GM23338 (cell line): Measurements from ENCODE around the gene SERINC5. TPM values are rescaled to one million over a fixed set of nuclear protein-coding genes. Genes with fewer than 3 reads are reported as not detected.
A peak's percentile ranks its signal among the peaks of the same experiment; 100 is the strongest.
"Not testable (repeated sequence)": the region's sequence is repeated elsewhere in the genome, so short reads cannot be mapped to it uniquely, and the experiment has no call there.

Source experiments
- ATAC-seq: fragments of 200-7000 bp; cut with Tn5 transposase; 3 replicates; pipeline ENCODE4 v1.9.1; 2020
- DNase-seq: peaks from one replicate; pipeline ENCODE4 v3.0.0-alpha.2; 2015; ENCODE audit warnings: low spot score
- H2AFZ ChIP-seq: fragments of 200-600 bp; sonication (generic); 2 replicates; pipeline ENCODE4 v1.8.0; 2016; ENCODE audit warnings: antibody characterized with exemption, mild to moderate bottlenecking, moderate library complexity
- H3F3A ChIP-seq: fragments of 200-600 bp; sonication (generic); replicated peaks from 2 replicates; pipeline ENCODE4 v1.8.0; 2017; ENCODE audit warnings: antibody characterized with exemption, mixed run types, low read depth
- H3K27ac ChIP-seq: fragments of 200-600 bp; sonication (generic); 2 replicates; pipeline ENCODE4 v1.6.1; 2016; ENCODE audit warnings: low read depth
- H3K27me3 ChIP-seq: fragments of 200-600 bp; sonication (generic); 2 replicates; pipeline ENCODE4 v1.8.0; 2016; ENCODE audit warnings: mild to moderate bottlenecking, mixed run types, moderate library complexity; ENCODE audit not compliant: insufficient read depth
- H3K36me3 ChIP-seq: fragments of 200-600 bp; sonication (generic); 2 replicates; pipeline ENCODE4 v1.8.0; 2016; ENCODE audit warnings: mild to moderate bottlenecking; ENCODE audit not compliant: insufficient read depth
- H3K4me1 ChIP-seq: fragments of 200-600 bp; sonication (generic); 2 replicates; pipeline ENCODE4 v1.8.0; 2016; ENCODE audit warnings: mild to moderate bottlenecking, moderate library complexity; ENCODE audit not compliant: insufficient read depth
- H3K4me2 ChIP-seq: fragments of 200-600 bp; sonication (generic); 2 replicates; pipeline ENCODE4 v1.7.1; 2017; ENCODE audit warnings: mixed run types
- H3K4me3 ChIP-seq: fragments of 200-600 bp; sonication (generic); 2 replicates; pipeline ENCODE4 v1.6.1; 2016; ENCODE audit warnings: mixed run types
- H3K79me2 ChIP-seq: fragments of 200-600 bp; sonication (generic); replicated peaks from 2 replicates; pipeline ENCODE4 v1.8.0; 2017; ENCODE audit warnings: mild to moderate bottlenecking; ENCODE audit not compliant: insufficient read depth
- H3K9me2 ChIP-seq: fragments of 200-600 bp; sonication (generic); 2 replicates; pipeline ENCODE4 v1.8.0; 2017; ENCODE audit not compliant: insufficient read depth
- H4K20me1 ChIP-seq: fragments of 200-600 bp; sonication (generic); replicated peaks from 2 replicates; pipeline ENCODE4 v1.8.0; 2017; ENCODE audit warnings: mild to moderate bottlenecking; ENCODE audit not compliant: insufficient read depth
- H3K27ac Mint-ChIP-seq: 2 replicates; pipeline ENCODE4 v1.8.0; 2020; ENCODE audit warnings: inconsistent platforms, mild to moderate bottlenecking, moderate library complexity, mixed read lengths
- H3K27me3 Mint-ChIP-seq: 3 replicates; pipeline ENCODE4 v1.8.0; 2022; ENCODE audit warnings: low read depth, mild to moderate bottlenecking, moderate library complexity, mixed read lengths, inconsistent platforms; ENCODE audit not compliant: insufficient read depth, poor library complexity
- H3K36me3 Mint-ChIP-seq: 3 replicates; pipeline ENCODE4 v1.8.0; 2021; ENCODE audit warnings: low read depth, mild to moderate bottlenecking, inconsistent platforms, moderate library complexity, mixed read lengths
- H3K4me1 Mint-ChIP-seq: 3 replicates; pipeline ENCODE4 v1.8.0; 2020; ENCODE audit warnings: mild to moderate bottlenecking, inconsistent platforms, mixed read lengths
- H3K4me3 Mint-ChIP-seq: 3 replicates; pipeline ENCODE4 v1.8.0; 2021; ENCODE audit warnings: moderate library complexity, mild to moderate bottlenecking, inconsistent platforms, mixed read lengths
- H3K9me3 Mint-ChIP-seq: 3 replicates; pipeline ENCODE4 v1.8.0; 2020; ENCODE audit warnings: moderate library complexity, mild to moderate bottlenecking, inconsistent platforms, mixed read lengths
- CTCF ChIP-seq, 2 experiments: fragments of 200-600 bp in 1 of 2; sonication (generic) in 1 of 2; conservative IDR thresholded peaks; 2 replicates each; pipeline versions ENCODE4 v1.5.1 to v1.6.1; 2016 to 2017; ENCODE audit warnings: antibody characterized with exemption in 2 of 2, low read depth in 2 of 2, mild to moderate bottlenecking in 2 of 2, moderate library complexity in 1 of 2
- EZH2 ChIP-seq: fragments of 200-600 bp; sonication (generic); IDR thresholded peaks from one replicate; pipeline ENCODE4 v1.8.0; 2017; ENCODE audit warnings: antibody characterized with exemption, mild to moderate bottlenecking, low read depth; ENCODE audit not compliant: unreplicated experiment
- EZH2phosphoT487 ChIP-seq: fragments of 200-600 bp; sonication (generic); IDR thresholded peaks from one replicate; pipeline ENCODE4 v1.8.1; 2018; ENCODE audit warnings: antibody characterized with exemption; ENCODE audit not compliant: unreplicated experiment
- JUNB ChIP-seq: IDR thresholded peaks from one replicate; pipeline ENCODE4 v1.6.1; 2016; ENCODE audit warnings: antibody characterized with exemption; ENCODE audit not compliant: unreplicated experiment
- NANOG ChIP-seq: IDR thresholded peaks from 2 replicates; pipeline ENCODE4 v1.6.1; 2016; ENCODE audit warnings: antibody characterized with exemption, borderline replicate concordance
- POLR2AphosphoS5 ChIP-seq: IDR thresholded peaks from 2 replicates; pipeline ENCODE4 v1.6.1; 2016; ENCODE audit warnings: antibody characterized with exemption, low read depth
- STAT1 ChIP-seq: IDR thresholded peaks from one replicate; pipeline ENCODE4 v1.6.1; 2016; ENCODE audit warnings: antibody characterized with exemption; ENCODE audit not compliant: unreplicated experiment
- ZNF114 ChIP-seq: fragments of 250-450 bp; sonication (Bioruptor Pico); IDR thresholded peaks from 2 replicates; pipeline ENCODE4 v1.5.0; 2020; ENCODE audit warnings: mild to moderate bottlenecking, moderate library complexity
- polyA plus RNA-seq: library from polyadenylated mRNA; unstranded; fragments of >200 nt; fragmentation: Nextera tagmentation; extraction: Ambion mirVana; gene quantifications from 2 replicates; pipeline ENCODE4 v1.2.1, GENCODE V29; 2016
- total RNA-seq: library from RNA; depleted of rRNA; stranded (reverse); fragments of >200 nt; shearing (Covaris generic); gene quantifications from 2 replicates; pipeline ENCODE4 v1.2.3, GENCODE V29; 2014

Gene SERINC5
- total and polyA plus RNA-seq, 2 experiments from 2014 or later, result 34.0 to 107 TPM

- H3K36me3 Mint-ChIP-seq, result peaks cover 24% of the 10 kb centered on the region; the same call in 2 of the 3 replicates
- Histone ChIP-seq H4K20me1 (no peaks in the 10 kb centered on the region), H3K4me2 (peak overlapping the region; percentile 0; the same call in 1 of the 2 replicates), H3K36me3 (no peaks in the 10 kb centered on the region; the same call in 1 of the 2 replicates), H3K79me2 (no peaks in the 10 kb centered on the region), H3F3A (peaks cover 29% of the 10 kb centered on the region), H3K9me2 (no peaks in the 10 kb centered on the region), H3K27ac (peak overlapping the region; percentile 96), H3K4me3 (no peak overlapping the region), H3K27me3 (no peaks in the 10 kb centered on the region), H2AFZ (no peak overlapping the region), H3K4me1 (peaks cover 76% of the 10 kb centered on the region)
- peak overlapping the region; percentile 89 for H3K27ac Mint-ChIP-seq
- ATAC-seq, result no peak
- no peak overlapping the region for H3K4me3 Mint-ChIP-seq
- no peak for TF ChIP-seq JUNB
- TF ChIP-seq STAT1, result no peak
- TF ChIP-seq ZNF114 (CRISPR knock-in tag), result no peak
- TF ChIP-seq EZH2, result no peak
- peak; percentile 6; the same call in 1 of the 2 replicates for TF ChIP-seq NANOG
- TF ChIP-seq EZH2phosphoT487, result no peak
- TF ChIP-seq CTCF (conservative IDR thresholded peaks at IDR 0.05; ENCODE audit: low read depth in 2 of 2), result no peak
- no peak for DNase-seq
- no peaks in the 10 kb centered on the region; the same call in 1 of the 3 replicates for H3K9me3 Mint-ChIP-seq
- peaks cover 83% of the 10 kb centered on the region for H3K4me1 Mint-ChIP-seq
- H3K27me3 Mint-ChIP-seq, result peaks cover 12% of the 10 kb centered on the region
Observed at GRCh38 chr5:80138486-80138885, 117.4 kb downstream of the SERINC5 start.

- Mint-ChIP-seq H3K27ac (peak overlapping the region; percentile 63; the same call in 1 of the 2 replicates), H3K36me3 (peaks cover 18% of the 10 kb centered on the region; the same call in 2 of the 3 replicates), H3K27me3 (peaks cover 11% of the 10 kb centered on the region), H3K4me1 (peaks cover 73% of the 10 kb centered on the region)
- not testable (repeated sequence) for H2AFZ ChIP-seq, H3K79me2 ChIP-seq, H3K4me3 ChIP-seq, H4K20me1 ChIP-seq, ATAC-seq, H3K9me2 ChIP-seq, DNase-seq, H3K4me3 Mint-ChIP-seq, H3K9me3 Mint-ChIP-seq, H3K36me3 ChIP-seq, H3K27me3 ChIP-seq
- H3K4me2 ChIP-seq, result 0 out of 2 replicates have a peak overlapping the region, but pooled peaks have one; percentile 39
- peak overlapping the region; percentile 69 for H3K27ac ChIP-seq
- peaks cover 24% of the 10 kb centered on the region for H3F3A ChIP-seq
- TF ChIP-seq POLR2AphosphoS5, result peak; percentile 14; the same call in 1 of the 2 replicates
- peaks cover 69% of the 10 kb centered on the region for H3K4me1 ChIP-seq
Observed at GRCh38 chr5:80136798-80137197, 119.0 kb downstream of the SERINC5 start.

GRCh38 chr5:80134876-80135275 lies 121.0 kb downstream of the SERINC5 start:
- ATAC-seq (peak; percentile 9; the same call in 1 of the 3 replicates), DNase-seq (no peak)
- H3K36me3 ChIP-seq, result no peaks in the 10 kb centered on the region
- no peaks in the 10 kb centered on the region; the same call in 1 of the 2 replicates for H3K9me2 ChIP-seq
- no peak overlapping the region for H3K4me3 Mint-ChIP-seq
- TF ChIP-seq EZH2phosphoT487, result no peak
- peak; percentile 52; the same call in 1 of the 2 replicates for TF ChIP-seq POLR2AphosphoS5
- no peak for TF ChIP-seq CTCF (conservative IDR thresholded peaks at IDR 0.05; ENCODE audit: low read depth in 2 of 2)
- H3F3A ChIP-seq, result peaks cover 15% of the 10 kb centered on the region
- no peaks in the 10 kb centered on the region for H3K79me2 ChIP-seq
- H3K27ac Mint-ChIP-seq, result no peak overlapping the region
- H3K27me3 Mint-ChIP-seq, result peaks cover 5% of the 10 kb centered on the region
- peaks cover 54% of the 10 kb centered on the region for H3K4me1 Mint-ChIP-seq
- H3K4me3 ChIP-seq, result no peak overlapping the region
- no peaks in the 10 kb centered on the region for H3K27me3 ChIP-seq
- H3K27ac ChIP-seq, result peak overlapping the region; percentile 78
- H3K4me2 ChIP-seq, result peak overlapping the region; percentile 4; the same call in 1 of the 2 replicates
- no peak overlapping the region for H2AFZ ChIP-seq
- H3K9me3 Mint-ChIP-seq, result peaks cover 4% of the 10 kb centered on the region; the same call in 2 of the 3 replicates
- no peaks in the 10 kb centered on the region for H4K20me1 ChIP-seq
- peaks cover 27% of the 10 kb centered on the region for H3K36me3 Mint-ChIP-seq
- peaks cover 57% of the 10 kb centered on the region for H3K4me1 ChIP-seq
